Peyer's patch (tissue), 4 donors: ENCODE data around the gene RPL27A.

Experiments used
- POLR2A ChIP-seq, 2 donors: fragments of 450-650 bp; IDR thresholded peaks; one replicate each; pipeline ENCODE4 v1.5.1; 2017; ENCODE audit warnings: antibody characterized with exemption in 2 of 2, mild to moderate bottlenecking in 2 of 2, moderate library complexity in 2 of 2
- TF ChIP-seq, protein P1 (sequence below), 6 experiments: fragments of 450-650 bp in 4 of 6; fragments of 200-600 bp in 2 of 6; sonication (generic) in 1 of 6; IDR thresholded peaks; one replicate each; pipeline ENCODE4 v1.5.1; 2017 to 2019; ENCODE audit warnings: antibody characterized with exemption in 6 of 6, mild to moderate bottlenecking in 3 of 6, moderate library complexity in 1 of 6

GRCh38 chr11:8672346-8672745 is 10.2 kb upstream of the RPL27A start:
- TF ChIP-seq, protein P1, sequence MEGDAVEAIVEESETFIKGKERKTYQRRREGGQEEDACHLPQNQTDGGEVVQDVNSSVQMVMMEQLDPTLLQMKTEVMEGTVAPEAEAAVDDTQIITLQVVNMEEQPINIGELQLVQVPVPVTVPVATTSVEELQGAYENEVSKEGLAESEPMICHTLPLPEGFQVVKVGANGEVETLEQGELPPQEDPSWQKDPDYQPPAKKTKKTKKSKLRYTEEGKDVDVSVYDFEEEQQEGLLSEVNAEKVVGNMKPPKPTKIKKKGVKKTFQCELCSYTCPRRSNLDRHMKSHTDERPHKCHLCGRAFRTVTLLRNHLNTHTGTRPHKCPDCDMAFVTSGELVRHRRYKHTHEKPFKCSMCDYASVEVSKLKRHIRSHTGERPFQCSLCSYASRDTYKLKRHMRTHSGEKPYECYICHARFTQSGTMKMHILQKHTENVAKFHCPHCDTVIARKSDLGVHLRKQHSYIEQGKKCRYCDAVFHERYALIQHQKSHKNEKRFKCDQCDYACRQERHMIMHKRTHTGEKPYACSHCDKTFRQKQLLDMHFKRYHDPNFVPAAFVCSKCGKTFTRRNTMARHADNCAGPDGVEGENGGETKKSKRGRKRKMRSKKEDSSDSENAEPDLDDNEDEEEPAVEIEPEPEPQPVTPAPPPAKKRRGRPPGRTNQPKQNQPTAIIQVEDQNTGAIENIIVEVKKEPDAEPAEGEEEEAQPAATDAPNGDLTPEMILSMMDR (IDR thresholded peaks at IDR 0.05) = no peak
- no peak for TF ChIP-seq POLR2A (IDR thresholded peaks at IDR 0.05)
